ENCODE results near the gene C3orf20.

The C3orf20 gene

GRCh38 chr3:14821151-14821550 lies 146.2 kb downstream of the C3orf20 start:
- no peak for DNase-seq

- no peak for DNase-seq
These were observed 147.2 kb downstream of the C3orf20 start for GRCh38 chr3:14822134-14822533.
